ENCODE results near the gene TOP1.

TOP1 gene

DNA sequence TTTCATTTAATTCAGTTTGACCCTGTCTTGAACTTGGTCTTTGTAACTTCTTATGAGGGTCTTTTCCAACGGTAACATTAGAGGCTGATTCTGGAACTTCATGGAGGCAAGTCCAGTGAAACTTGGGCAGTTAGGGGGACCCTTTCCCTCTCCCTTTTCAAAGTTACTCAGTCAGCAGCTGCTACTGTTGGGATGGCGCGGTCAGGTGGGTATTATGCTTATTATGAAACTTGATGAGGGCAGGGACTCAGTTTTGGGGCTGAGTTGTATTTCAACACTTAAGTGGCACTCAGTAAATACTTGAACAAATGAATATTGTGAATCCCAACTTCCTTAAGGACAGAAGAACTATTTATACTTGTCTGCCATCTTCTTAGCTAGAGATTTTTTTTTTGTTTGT lies 20.8 kb downstream of the TOP1 start:
- H3K27me3 ChIP-seq (ENCODE audit: control insufficient read depth, low read length) = no peaks in the 10 kb centered on the region
- H3K4me1 ChIP-seq (ENCODE audit: control insufficient read depth, low read length) = peaks cover 94% of the 10 kb centered on the region
- peak overlapping the region; percentile 50; the same call in 1 of the 2 replicates for H3K27ac ChIP-seq (ENCODE audit: low read depth, low read length)
- no peaks in the 10 kb centered on the region for H3K9me2 ChIP-seq (replicated peaks; ENCODE audit: control insufficient read depth, low read length)
- peaks cover 26% of the 10 kb centered on the region for H4K20me1 ChIP-seq (ENCODE audit: control insufficient read depth, insufficient read depth, low read depth, low read length)
- peaks cover 100% of the 10 kb centered on the region for H3K79me2 ChIP-seq (ENCODE audit: control insufficient read depth, low read length)
- peaks cover 52% of the 10 kb centered on the region for H3K36me3 ChIP-seq (ENCODE audit: control insufficient read depth, low read length)
- peak overlapping the region; percentile 54; the same call in 1 of the 2 replicates for H3K4me3 ChIP-seq (ENCODE audit: low read length)
- H3K9me3 ChIP-seq (ENCODE audit: control insufficient read depth, insufficient read depth, low read length) = no peaks in the 10 kb centered on the region
- H3F3A ChIP-seq (ENCODE audit: control insufficient read depth, insufficient read depth) = peaks cover 10% of the 10 kb centered on the region; the same call in 1 of the 2 replicates
- H3K4me2 ChIP-seq (ENCODE audit: low read length) = peak overlapping the region; percentile 61
- TF ChIP-seq, protein P1, sequence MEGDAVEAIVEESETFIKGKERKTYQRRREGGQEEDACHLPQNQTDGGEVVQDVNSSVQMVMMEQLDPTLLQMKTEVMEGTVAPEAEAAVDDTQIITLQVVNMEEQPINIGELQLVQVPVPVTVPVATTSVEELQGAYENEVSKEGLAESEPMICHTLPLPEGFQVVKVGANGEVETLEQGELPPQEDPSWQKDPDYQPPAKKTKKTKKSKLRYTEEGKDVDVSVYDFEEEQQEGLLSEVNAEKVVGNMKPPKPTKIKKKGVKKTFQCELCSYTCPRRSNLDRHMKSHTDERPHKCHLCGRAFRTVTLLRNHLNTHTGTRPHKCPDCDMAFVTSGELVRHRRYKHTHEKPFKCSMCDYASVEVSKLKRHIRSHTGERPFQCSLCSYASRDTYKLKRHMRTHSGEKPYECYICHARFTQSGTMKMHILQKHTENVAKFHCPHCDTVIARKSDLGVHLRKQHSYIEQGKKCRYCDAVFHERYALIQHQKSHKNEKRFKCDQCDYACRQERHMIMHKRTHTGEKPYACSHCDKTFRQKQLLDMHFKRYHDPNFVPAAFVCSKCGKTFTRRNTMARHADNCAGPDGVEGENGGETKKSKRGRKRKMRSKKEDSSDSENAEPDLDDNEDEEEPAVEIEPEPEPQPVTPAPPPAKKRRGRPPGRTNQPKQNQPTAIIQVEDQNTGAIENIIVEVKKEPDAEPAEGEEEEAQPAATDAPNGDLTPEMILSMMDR (IDR thresholded peaks at IDR 0.05; ENCODE audit: low read depth, low read length, poor library complexity, severe bottlenecking) = no peak
- TF ChIP-seq EZH2phosphoT487 (IDR thresholded peaks at IDR 0.05; ENCODE audit: borderline replicate concordance, low read length) = no peak

DNA sequence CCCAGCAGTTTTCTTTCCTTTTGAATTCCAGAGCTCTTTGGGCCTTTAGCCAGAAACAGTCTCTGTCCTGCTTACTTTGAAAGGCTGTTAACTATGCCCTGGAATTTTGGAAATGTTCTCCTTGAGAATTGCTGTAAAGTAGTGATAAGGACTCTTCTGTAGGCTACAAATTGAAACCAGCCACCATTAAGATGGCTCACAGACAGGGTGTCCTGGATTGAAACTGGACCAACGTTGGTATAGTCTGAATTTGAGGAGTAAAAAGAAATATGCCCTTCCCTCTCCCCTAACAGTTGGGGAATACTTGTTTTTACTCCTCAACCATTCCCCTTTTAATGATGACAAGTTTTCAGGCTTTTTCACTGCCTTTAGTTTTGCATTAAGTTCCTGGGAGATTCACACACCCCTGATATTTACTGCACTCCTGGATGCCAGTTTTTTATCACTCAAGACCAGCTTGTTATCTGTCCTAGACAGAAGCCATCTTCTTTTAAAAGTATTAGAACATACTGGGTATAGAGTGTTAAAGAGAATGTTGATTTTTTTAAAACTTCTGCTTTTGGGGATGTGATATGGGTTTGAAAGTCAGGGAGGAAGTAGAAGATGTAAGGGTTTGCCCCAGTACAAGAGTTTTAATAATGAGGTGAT lies 21.9 kb downstream of the TOP1 start:
- H3K4me1 ChIP-seq (ENCODE audit: control insufficient read depth, low read length) = peaks cover 95% of the 10 kb centered on the region
- no peak for TF ChIP-seq EZH2phosphoT487 (IDR thresholded peaks at IDR 0.05; ENCODE audit: borderline replicate concordance, low read length)
- TF ChIP-seq, protein P1 (IDR thresholded peaks at IDR 0.05; ENCODE audit: low read depth, low read length, poor library complexity, severe bottlenecking) = no peak
- H3K4me3 ChIP-seq (ENCODE audit: low read length) = peak overlapping the region; percentile 13; the same call in 1 of the 2 replicates
- H3K9me3 ChIP-seq (ENCODE audit: control insufficient read depth, insufficient read depth, low read length) = no peaks in the 10 kb centered on the region
- peaks cover 10% of the 10 kb centered on the region; the same call in 1 of the 2 replicates for H3F3A ChIP-seq (ENCODE audit: control insufficient read depth, insufficient read depth)
- no peaks in the 10 kb centered on the region for H3K9me2 ChIP-seq (replicated peaks; ENCODE audit: control insufficient read depth, low read length)
- peaks cover 100% of the 10 kb centered on the region for H3K79me2 ChIP-seq (ENCODE audit: control insufficient read depth, low read length)
- H3K27ac ChIP-seq (ENCODE audit: low read depth, low read length) = no peak overlapping the region
- H3K27me3 ChIP-seq (ENCODE audit: control insufficient read depth, low read length) = no peaks in the 10 kb centered on the region
- H3K4me2 ChIP-seq (ENCODE audit: low read length) = peak overlapping the region; percentile 36
- H3K36me3 ChIP-seq (ENCODE audit: control insufficient read depth, low read length) = peaks cover 59% of the 10 kb centered on the region
- peaks cover 32% of the 10 kb centered on the region for H4K20me1 ChIP-seq (ENCODE audit: control insufficient read depth, insufficient read depth, low read depth, low read length)

DNA sequence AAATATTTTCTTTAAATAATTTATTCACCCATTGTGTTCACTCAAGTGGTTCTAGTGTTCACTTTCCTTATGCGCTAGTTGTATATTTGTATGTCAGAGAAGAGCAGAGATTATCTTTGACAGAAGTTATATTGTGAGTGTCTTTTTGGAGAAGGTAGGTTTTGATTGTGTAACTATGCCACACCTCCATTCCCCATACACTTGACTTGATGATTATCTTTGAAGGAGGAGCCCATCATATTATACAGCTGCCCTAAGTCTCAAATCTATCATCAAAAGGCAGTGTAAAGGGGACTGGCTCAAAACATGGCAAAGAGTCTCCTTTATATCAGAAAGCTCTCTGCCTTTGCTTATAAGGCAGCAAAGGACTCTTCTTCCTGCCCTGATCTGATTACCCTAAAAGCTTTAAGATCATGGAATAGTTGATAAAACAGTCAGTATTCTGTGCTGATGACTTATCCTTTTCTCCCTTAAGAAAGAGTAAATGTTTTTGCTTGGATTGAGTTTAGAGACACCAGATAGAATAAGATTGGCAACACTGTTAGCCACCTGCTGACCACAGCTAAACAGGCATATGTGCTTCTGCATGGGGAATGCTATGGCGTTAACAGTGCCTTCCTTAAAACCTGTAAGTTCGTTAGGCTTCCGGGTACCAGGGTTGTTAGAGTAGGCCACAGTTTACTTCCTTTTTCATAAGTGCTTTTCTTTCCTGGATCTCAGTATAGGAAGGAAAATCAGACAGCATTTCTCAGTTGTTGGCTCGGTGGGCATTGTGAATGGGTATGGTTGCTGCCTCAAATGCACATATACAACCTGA lies 22.6 kb downstream of the TOP1 start:
- no peaks in the 10 kb centered on the region for H3K27me3 ChIP-seq (ENCODE audit: control insufficient read depth, low read length)
- H3K4me3 ChIP-seq (ENCODE audit: low read length) = peak overlapping the region; percentile 12; the same call in 1 of the 2 replicates
- peaks cover 94% of the 10 kb centered on the region for H3K4me1 ChIP-seq (ENCODE audit: control insufficient read depth, low read length)
- peaks cover 27% of the 10 kb centered on the region for H4K20me1 ChIP-seq (ENCODE audit: control insufficient read depth, insufficient read depth, low read depth, low read length)
- no peaks in the 10 kb centered on the region for H3K9me2 ChIP-seq (replicated peaks; ENCODE audit: control insufficient read depth, low read length)
- TF ChIP-seq EZH2phosphoT487 (IDR thresholded peaks at IDR 0.05; ENCODE audit: borderline replicate concordance, low read length) = no peak
- TF ChIP-seq, protein P1 (IDR thresholded peaks at IDR 0.05; ENCODE audit: low read depth, low read length, poor library complexity, severe bottlenecking) = no peak
- no peak overlapping the region for H3K27ac ChIP-seq (ENCODE audit: low read depth, low read length)
- H3K79me2 ChIP-seq (ENCODE audit: control insufficient read depth, low read length) = peaks cover 100% of the 10 kb centered on the region
- H3F3A ChIP-seq (ENCODE audit: control insufficient read depth, insufficient read depth) = 0 out of 2 replicates have a peak, but pooled peaks cover 6% of the 10 kb centered on the region
- H3K9me3 ChIP-seq (ENCODE audit: control insufficient read depth, insufficient read depth, low read length) = no peaks in the 10 kb centered on the region
- peaks cover 58% of the 10 kb centered on the region for H3K36me3 ChIP-seq (ENCODE audit: control insufficient read depth, low read length)
- peak overlapping the region; percentile 36 for H3K4me2 ChIP-seq (ENCODE audit: low read length)
